HUDEP-2 (cell line): ENCODE measurements around the gene MKNK2.
"Not testable (repeated sequence)": the region's sequence is repeated elsewhere in the genome, so short reads cannot be mapped to it uniquely, and the experiment has no call there.

Experiments
- DNase-seq, 76 experiments: peaks; one replicate each; lab custom pipeline; 2025; ENCODE audit not compliant: unreplicated experiment in 76 of 76; lab: John Stamatoyannopoulos, UW

Gene MKNK2

DNA sequence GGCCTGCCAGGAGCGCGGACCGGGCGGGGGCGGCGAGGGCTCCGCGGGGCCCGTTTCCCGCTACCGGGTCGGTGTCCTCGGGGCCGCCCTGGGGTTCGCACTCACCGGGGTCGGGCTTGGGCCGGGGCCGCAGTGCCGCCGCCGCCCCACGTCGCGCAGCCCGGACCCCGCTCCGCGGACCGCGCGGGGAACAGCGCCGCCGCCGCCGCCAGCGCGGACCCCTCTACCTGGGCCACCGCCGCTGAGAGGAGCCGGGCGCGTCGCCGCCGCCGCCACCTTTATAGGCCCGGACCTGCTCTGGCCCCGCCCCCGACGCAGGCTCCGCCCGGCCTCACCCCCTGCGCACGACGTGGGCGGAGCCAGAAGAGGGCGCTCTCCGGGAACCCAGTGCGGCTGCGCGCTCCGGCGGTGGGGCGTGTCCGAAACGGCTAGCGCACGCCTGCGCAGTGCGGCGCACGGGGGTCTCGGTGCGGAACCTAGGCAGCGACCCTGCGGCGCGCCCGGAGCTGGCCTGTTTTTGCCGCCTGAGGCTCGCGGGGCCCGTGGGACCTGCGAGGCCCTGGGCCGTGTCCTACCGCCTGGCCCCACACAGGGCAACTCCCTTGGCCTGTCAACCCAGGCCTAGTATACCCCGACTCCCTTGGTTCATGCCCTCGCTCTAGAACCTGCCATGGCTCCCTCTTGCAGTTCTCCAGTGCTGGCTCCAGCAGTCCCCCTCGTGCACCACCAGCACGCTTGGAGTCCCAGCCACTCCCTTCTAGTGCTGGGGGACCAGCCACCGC lies at the start of gene MKNK2:
Gene MKNK2, minus strand, starts transcription at position 254 of the 782 bp plus-strand sequence. CDS start 393 bp downstream, outside the sequence.
- peak in 69 of 76 experiments; percentile 44 to 99 (median 89) for DNase-seq

DNA sequence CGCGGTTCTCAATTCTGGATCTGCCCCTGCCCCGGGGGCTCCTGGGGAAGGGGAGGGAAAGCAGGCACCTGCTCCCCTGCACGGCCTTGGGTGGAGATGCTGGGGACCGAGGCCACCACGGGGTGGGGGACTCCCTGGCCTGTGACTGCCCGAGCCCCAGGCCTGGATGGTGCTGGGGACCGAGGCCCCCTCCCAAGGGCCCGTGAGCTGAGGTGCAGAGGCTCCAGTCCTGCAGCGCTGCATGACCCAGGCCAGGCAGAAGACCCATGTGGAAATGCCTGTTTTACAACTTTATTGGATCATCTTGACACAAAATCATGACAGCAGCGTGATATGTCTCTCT lies 49.6 kb upstream of the MKNK2 start:
- DNase-seq = no peak

GRCh38 chr19:2099937-2100718 lies 49.1 kb upstream of the MKNK2 start:
- no peak for DNase-seq

- DNase-seq = no peak
Observed at GRCh38 chr19:2099054-2099501, 48.0 kb upstream of the MKNK2 start.

GRCh38 chr19:2097886-2098327 lies 46.9 kb upstream of the MKNK2 start:
- no peak for DNase-seq

- no peak for DNase-seq
Observed at GRCh38 chr19:2097203-2097885, 46.3 kb upstream of the MKNK2 start.

GRCh38 chr19:2096480-2097202 lies 45.6 kb upstream of the MKNK2 start, which contains the start of gene IZUMO4:
IZUMO4 (plus strand) TSS chr19:2096915; CDS start chr19:2096946, 31 bp downstream.
- DNase-seq = peak; percentile 74 to 100 (median 99)

DNA sequence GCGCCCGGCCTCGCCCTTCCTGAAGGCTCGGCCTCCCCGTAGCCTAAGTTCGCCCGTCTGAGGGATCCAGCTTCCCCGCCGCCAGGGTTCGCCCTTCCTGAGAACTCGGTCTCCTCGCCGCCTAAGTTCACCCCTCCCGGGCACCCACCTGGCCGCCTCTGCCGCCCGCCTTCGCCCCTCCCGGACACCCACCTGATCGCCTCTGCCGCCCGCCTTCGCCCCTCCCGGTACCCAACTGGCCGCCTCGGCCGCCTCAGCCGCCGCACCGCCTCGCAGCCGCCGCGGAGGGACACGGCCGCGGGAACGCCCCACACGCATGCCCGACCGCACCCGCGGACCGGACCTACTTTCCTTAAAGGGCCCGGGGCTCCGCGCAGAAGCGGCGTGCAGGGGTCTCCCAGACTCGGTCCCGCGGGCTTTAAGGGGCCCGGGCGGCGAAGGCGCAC lies 45.0 kb upstream of the MKNK2 start, which contains the start of gene MOB3A:
Gene MOB3A, minus strand, starts transcription at position 293 of the 446 bp plus-strand sequence. CDS start 17,766 bp downstream, outside the sequence.
- DNase-seq = peak in 73 of 76 experiments; percentile 71 to 100 (median 96)

GRCh38 chr19:2091926-2092525 lies 41.0 kb upstream of the MKNK2 start:
- not testable (repeated sequence) for DNase-seq

GRCh38 chr19:2089727-2090053 lies 38.6 kb upstream of the MKNK2 start:
- DNase-seq = no peak

GRCh38 chr19:2089001-2089711 lies 38.1 kb upstream of the MKNK2 start:
- no peak for DNase-seq

GRCh38 chr19:2087621-2088100 lies 36.6 kb upstream of the MKNK2 start:
- DNase-seq = no peak

GRCh38 chr19:2086695-2087620 lies 35.9 kb upstream of the MKNK2 start:
- DNase-seq = not testable (repeated sequence)

GRCh38 chr19:2084993-2085720 lies 34.1 kb upstream of the MKNK2 start:
- peak in 2 of 76 experiments; percentile 11 to 27 for DNase-seq

GRCh38 chr19:2083174-2083854 lies 32.3 kb upstream of the MKNK2 start:
- DNase-seq = no peak

DNA sequence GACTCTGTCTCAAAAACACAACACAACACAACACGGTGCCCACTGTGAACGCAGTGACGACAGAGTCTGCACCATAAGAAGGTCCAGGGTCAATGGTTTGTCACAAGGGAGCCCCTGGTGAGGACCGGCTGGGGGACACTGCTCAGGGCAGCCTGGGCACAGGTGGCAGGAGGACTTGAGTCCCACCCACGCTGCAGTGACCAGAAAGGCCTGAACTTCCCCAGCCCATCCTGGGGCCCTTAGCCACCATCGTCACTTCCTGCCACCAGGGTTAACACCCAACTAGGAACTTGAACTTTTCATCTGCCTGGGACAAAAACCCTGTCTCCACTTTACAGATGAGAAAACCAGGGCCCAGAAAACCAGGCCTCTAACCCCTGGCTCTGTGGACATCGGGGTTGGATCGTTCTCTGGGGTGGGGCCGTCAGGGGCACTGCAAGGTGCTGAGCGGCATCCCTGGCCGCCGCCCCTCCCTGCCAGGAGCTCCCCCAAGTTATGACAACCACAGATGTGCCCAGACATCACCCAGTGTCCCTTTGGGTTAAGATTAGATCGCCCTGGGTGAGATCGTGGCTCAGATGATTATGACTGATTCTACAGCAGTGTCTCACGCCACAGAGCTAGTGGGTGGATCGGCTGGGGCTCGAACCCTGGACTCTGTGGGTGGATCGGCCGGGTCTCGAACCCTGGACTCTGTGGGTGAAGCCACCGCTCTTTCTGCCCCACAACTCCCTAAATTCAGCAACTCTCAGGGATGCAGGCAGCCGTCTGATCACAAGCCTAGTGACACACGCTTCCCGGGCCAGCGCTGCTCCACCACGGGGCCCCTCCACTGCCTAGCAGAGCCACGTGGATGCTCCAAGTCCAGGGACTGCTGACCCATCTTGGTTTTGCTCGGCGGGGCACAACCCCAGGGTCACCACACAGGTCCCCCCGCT lies 31.1 kb upstream of the MKNK2 start:
- no peak for DNase-seq
